Fibroblast of lung (primary cell): ENCODE results near the gene SRRM3.

Experiments used
- EZH2 ChIP-seq: IDR thresholded peaks from 2 replicates; pipeline ENCODE4 v1.5.1; 2012; ENCODE audit warnings: low read length, control low read depth, mild to moderate bottlenecking; ENCODE audit errors: missing control alignments
- TF ChIP-seq, protein P1 (sequence below), 2 donors: IDR thresholded peaks in 1 of 2; conservative IDR thresholded peaks in 1 of 2; 1 replicate in 1 of 2; 2 replicates in 1 of 2; pipeline ENCODE4 v1.5.1; 2011 to 2012; ENCODE audit warnings: low read length in 2 of 2, control low read depth in 1 of 2, inconsistent platforms in 1 of 2, low read depth in 1 of 2, mild to moderate bottlenecking in 1 of 2

DNA sequence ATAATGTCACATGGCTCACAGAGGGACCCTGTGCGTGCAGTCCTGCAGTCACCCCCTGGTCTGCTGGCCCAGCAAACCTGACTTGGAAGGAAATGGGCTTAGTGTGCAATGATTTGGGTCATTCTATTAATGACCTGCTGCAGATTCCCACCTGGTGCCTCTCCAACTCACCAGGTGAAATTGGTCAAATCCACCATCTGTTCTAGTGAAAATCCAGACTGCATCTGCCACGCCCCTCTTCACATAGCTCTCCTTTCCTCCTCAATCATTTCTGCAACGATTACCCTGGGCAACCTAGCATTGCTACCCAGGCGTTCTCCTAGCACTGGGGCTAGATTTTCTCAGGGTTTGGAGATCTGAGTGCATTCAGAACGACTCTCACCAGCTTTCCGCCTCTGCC lies 29.4 kb downstream of the SRRM3 start:
- TF ChIP-seq, protein P1, sequence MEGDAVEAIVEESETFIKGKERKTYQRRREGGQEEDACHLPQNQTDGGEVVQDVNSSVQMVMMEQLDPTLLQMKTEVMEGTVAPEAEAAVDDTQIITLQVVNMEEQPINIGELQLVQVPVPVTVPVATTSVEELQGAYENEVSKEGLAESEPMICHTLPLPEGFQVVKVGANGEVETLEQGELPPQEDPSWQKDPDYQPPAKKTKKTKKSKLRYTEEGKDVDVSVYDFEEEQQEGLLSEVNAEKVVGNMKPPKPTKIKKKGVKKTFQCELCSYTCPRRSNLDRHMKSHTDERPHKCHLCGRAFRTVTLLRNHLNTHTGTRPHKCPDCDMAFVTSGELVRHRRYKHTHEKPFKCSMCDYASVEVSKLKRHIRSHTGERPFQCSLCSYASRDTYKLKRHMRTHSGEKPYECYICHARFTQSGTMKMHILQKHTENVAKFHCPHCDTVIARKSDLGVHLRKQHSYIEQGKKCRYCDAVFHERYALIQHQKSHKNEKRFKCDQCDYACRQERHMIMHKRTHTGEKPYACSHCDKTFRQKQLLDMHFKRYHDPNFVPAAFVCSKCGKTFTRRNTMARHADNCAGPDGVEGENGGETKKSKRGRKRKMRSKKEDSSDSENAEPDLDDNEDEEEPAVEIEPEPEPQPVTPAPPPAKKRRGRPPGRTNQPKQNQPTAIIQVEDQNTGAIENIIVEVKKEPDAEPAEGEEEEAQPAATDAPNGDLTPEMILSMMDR (conservative IDR thresholded peaks at IDR 0.05 in 1 of 2, IDR thresholded peaks at IDR 0.05 in 1 of 2; ENCODE audit: low read depth in 1 of 2, low read length in 2 of 2), result no peak
- no peak for TF ChIP-seq EZH2
